Smooth muscle cell (in vitro differentiated cells): ENCODE measurements around the gene TAOK2. TPM values are rescaled to one million over a fixed set of nuclear protein-coding genes. Genes with fewer than 3 reads are reported as not detected.

Experiments
- DNase-seq: peaks from one replicate; lab custom pipeline; 2025; ENCODE audit not compliant: unreplicated experiment; lab: John Stamatoyannopoulos, UW
- H2AFZ ChIP-seq: fragments of 200-600 bp; sonication (generic); 2 replicates; pipeline ENCODE4 v1.6.0; 2016; ENCODE audit warnings: antibody characterized with exemption, low read depth, mild to moderate bottlenecking
- H3F3A ChIP-seq: fragments of 200-600 bp; sonication (generic); 2 replicates; pipeline ENCODE4 v1.6.0; 2017; ENCODE audit warnings: antibody characterized with exemption, low read depth
- H3K27ac ChIP-seq: fragments of 200-600 bp; sonication (generic); 2 replicates; pipeline ENCODE4 v1.5.1; 2016; ENCODE audit warnings: low read depth, mild to moderate bottlenecking
- H3K27me3 ChIP-seq: fragments of 200-600 bp; sonication (generic); 2 replicates; pipeline ENCODE4 v1.6.1; 2016; ENCODE audit warnings: low read depth, mild to moderate bottlenecking
- H3K36me3 ChIP-seq: fragments of 200-600 bp; sonication (generic); 2 replicates; pipeline ENCODE4 v1.5.1; 2016; ENCODE audit warnings: low read depth
- H3K4me1 ChIP-seq: fragments of 200-600 bp; sonication (generic); 2 replicates; pipeline ENCODE4 v1.5.1; 2016; ENCODE audit warnings: low read depth
- H3K4me2 ChIP-seq: fragments of 200-600 bp; sonication (generic); 2 replicates; pipeline ENCODE4 v1.6.0; 2016; ENCODE audit warnings: mild to moderate bottlenecking
- H3K4me3 ChIP-seq: fragments of 200-600 bp; sonication (generic); 2 replicates; pipeline ENCODE4 v1.5.1; 2016; ENCODE audit warnings: mild to moderate bottlenecking
- H3K79me2 ChIP-seq: fragments of 200-600 bp; sonication (generic); 2 replicates; pipeline ENCODE4 v1.6.0; 2016; ENCODE audit warnings: low read depth, mild to moderate bottlenecking
- H3K9ac ChIP-seq: fragments of 200-600 bp; sonication (generic); 2 replicates; pipeline ENCODE4 v1.6.0; 2016; ENCODE audit warnings: low read depth
- H3K9me3 ChIP-seq: fragments of 200-600 bp; sonication (generic); replicated peaks from 2 replicates; pipeline ENCODE4 v1.5.1; 2016; ENCODE audit warnings: low read depth
- H4K20me1 ChIP-seq: fragments of 200-600 bp; sonication (generic); 2 replicates; pipeline ENCODE4 v1.6.0; 2016; ENCODE audit warnings: low read depth
- WGBS: methylation state at CpG from one replicate; pipeline ENCODE4 v1.1.7; 2016; ENCODE audit warnings: low lambda C conversion rate; 5-methylcytosine and 5-hydroxymethylcytosine counted together
- polyA plus RNA-seq: library from polyadenylated mRNA; unstranded; fragments of >200 nt; fragmentation: Nextera tagmentation; extraction: Ambion mirVana; gene quantifications from 2 replicates; pipeline ENCODE4 v1.2.1, GENCODE V29; 2016
- total RNA-seq: library from RNA; depleted of rRNA; stranded (reverse); fragments of >200 nt; gene quantifications from 2 replicates; pipeline ENCODE4 v1.2.3, GENCODE V29; 2014
- TF ChIP-seq, protein P1 (sequence below): fragments of 200-600 bp; sonication (generic); IDR thresholded peaks from 2 replicates; pipeline ENCODE4 v1.5.1; 2017; ENCODE audit warnings: borderline replicate concordance, mild to moderate bottlenecking, antibody characterized with exemption; ENCODE audit not compliant: insufficient read depth, poor library complexity, severe bottlenecking

The TAOK2 gene
- total and polyA plus RNA-seq, 2 experiments from 2014 or later: 26.0 to 26.2 TPM

GRCh38 chr16:29984137-29984763 is 10.6 kb downstream of the TAOK2 start:
- Histone ChIP-seq H3K36me3 (peaks cover 6% of the 10 kb centered on the region), H3K4me3 (no peak overlapping the region), H3K4me1 (no peaks in the 10 kb centered on the region), H2AFZ (no peak overlapping the region), H3K9me3 (no peaks in the 10 kb centered on the region), H4K20me1 (peaks cover 8% of the 10 kb centered on the region), H3K79me2 (no peaks in the 10 kb centered on the region), H3K27ac (no peak overlapping the region), H3K27me3 (no peaks in the 10 kb centered on the region), H3F3A (no peaks in the 10 kb centered on the region), H3K9ac (no peak overlapping the region), H3K4me2 (no peak overlapping the region)
- WGBS: 96% methylated on average over 6 of the region's 6 CpGs
- TF ChIP-seq, protein P1, sequence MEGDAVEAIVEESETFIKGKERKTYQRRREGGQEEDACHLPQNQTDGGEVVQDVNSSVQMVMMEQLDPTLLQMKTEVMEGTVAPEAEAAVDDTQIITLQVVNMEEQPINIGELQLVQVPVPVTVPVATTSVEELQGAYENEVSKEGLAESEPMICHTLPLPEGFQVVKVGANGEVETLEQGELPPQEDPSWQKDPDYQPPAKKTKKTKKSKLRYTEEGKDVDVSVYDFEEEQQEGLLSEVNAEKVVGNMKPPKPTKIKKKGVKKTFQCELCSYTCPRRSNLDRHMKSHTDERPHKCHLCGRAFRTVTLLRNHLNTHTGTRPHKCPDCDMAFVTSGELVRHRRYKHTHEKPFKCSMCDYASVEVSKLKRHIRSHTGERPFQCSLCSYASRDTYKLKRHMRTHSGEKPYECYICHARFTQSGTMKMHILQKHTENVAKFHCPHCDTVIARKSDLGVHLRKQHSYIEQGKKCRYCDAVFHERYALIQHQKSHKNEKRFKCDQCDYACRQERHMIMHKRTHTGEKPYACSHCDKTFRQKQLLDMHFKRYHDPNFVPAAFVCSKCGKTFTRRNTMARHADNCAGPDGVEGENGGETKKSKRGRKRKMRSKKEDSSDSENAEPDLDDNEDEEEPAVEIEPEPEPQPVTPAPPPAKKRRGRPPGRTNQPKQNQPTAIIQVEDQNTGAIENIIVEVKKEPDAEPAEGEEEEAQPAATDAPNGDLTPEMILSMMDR: no peak
- DNase-seq: no peak

- no peaks in the 10 kb centered on the region for H3K9me3 ChIP-seq
- H3K27ac ChIP-seq: no peak overlapping the region
- no peaks in the 10 kb centered on the region for H3K27me3 ChIP-seq
- H3F3A ChIP-seq: no peaks in the 10 kb centered on the region
- H3K4me3 ChIP-seq: no peak overlapping the region
- no peak overlapping the region for H3K9ac ChIP-seq
- WGBS: 98% methylated on average over 5 of the region's 5 CpGs
- no peaks in the 10 kb centered on the region for H3K79me2 ChIP-seq
- peaks cover 4% of the 10 kb centered on the region for H4K20me1 ChIP-seq
- H3K36me3 ChIP-seq: peaks cover 6% of the 10 kb centered on the region
- no peak overlapping the region for H3K4me2 ChIP-seq
- DNase-seq: no peak
- H2AFZ ChIP-seq: no peak overlapping the region
- H3K4me1 ChIP-seq: no peaks in the 10 kb centered on the region
- TF ChIP-seq, protein P1: no peak
Measured at GRCh38 chr16:29984764-29985147, 11.1 kb downstream of the TAOK2 start.

- peaks cover 2% of the 10 kb centered on the region for H3F3A ChIP-seq
- H3K9ac ChIP-seq: no peak overlapping the region
Measured at GRCh38 chr16:29985271-29985811, 11.7 kb downstream of the TAOK2 start.

More at GRCh38 chr16:29985271-29985811, 11.7 kb downstream of the TAOK2 start:
- TF ChIP-seq, protein P1: no peak
- H4K20me1 ChIP-seq: peaks cover 4% of the 10 kb centered on the region
- DNase-seq: no peak
- peaks cover 5% of the 10 kb centered on the region for H3K36me3 ChIP-seq
- H3K4me1 ChIP-seq: no peaks in the 10 kb centered on the region
- H3K27me3 ChIP-seq: no peaks in the 10 kb centered on the region
- no peak overlapping the region for H3K4me2 ChIP-seq
- no peak overlapping the region for H3K27ac ChIP-seq
- H3K9me3 ChIP-seq: no peaks in the 10 kb centered on the region
- no peaks in the 10 kb centered on the region for H3K79me2 ChIP-seq
- WGBS: 96% methylated on average over 28 of the region's 28 CpGs
- no peak overlapping the region for H2AFZ ChIP-seq
- no peak overlapping the region for H3K4me3 ChIP-seq
